DND-41 (cell line): ENCODE data around the gene EDIL3.

Experiments
- CTCF ChIP-seq: IDR thresholded peaks from 2 replicates; pipeline ENCODE4 v1.5.1; 2012; ENCODE audit warnings: borderline replicate concordance, low read length, moderate library complexity, mild to moderate bottlenecking; ENCODE audit not compliant: poor library complexity, severe bottlenecking; ENCODE audit errors: extremely low read depth
- EZH2 ChIP-seq: IDR thresholded peaks from 3 replicates; pipeline ENCODE4 v1.6.1; 2012; ENCODE audit warnings: borderline replicate concordance, low read depth, mild to moderate bottlenecking, moderate library complexity, low read length, inconsistent platforms; ENCODE audit not compliant: severe bottlenecking

- TF ChIP-seq CTCF (no peak), EZH2 (no peak)
Observed at GRCh38 chr5:84028093-84028492, 356.6 kb downstream of the EDIL3 start.
